ENCODE measurements around the gene ZMAT3.
"Not testable (repeated sequence)": the region's sequence is repeated elsewhere in the genome, so short reads cannot be mapped to it uniquely, and the experiment has no call there.

Gene ZMAT3

GRCh38 chr3:179068779-179069530, 2.7 kb downstream of the ZMAT3 start:
- peak; percentile 26 to 53 for DNase-seq

GRCh38 chr3:179067839-179068238, 3.8 kb downstream of the ZMAT3 start:
- DNase-seq: no peak

- DNase-seq: no peak
Observed at GRCh38 chr3:179067291-179067690, 4.3 kb downstream of the ZMAT3 start.

GRCh38 chr3:179063945-179064560, 7.6 kb downstream of the ZMAT3 start:
- DNase-seq: no peak

- DNase-seq: no peak
Observed at GRCh38 chr3:179056326-179056725, 15.3 kb downstream of the ZMAT3 start.

GRCh38 chr3:179054565-179054964, 17.0 kb downstream of the ZMAT3 start:
- not testable (repeated sequence) for DNase-seq

- DNase-seq: no peak
Observed at GRCh38 chr3:179046497-179047353, 24.9 kb downstream of the ZMAT3 start.

- no peak for DNase-seq
Observed at GRCh38 chr3:179045719-179046402, 25.7 kb downstream of the ZMAT3 start.

GRCh38 chr3:179038899-179039251, 32.7 kb downstream of the ZMAT3 start:
- DNase-seq: not testable (repeated sequence)

GRCh38 chr3:179038216-179038898, 33.3 kb downstream of the ZMAT3 start:
- no peak for DNase-seq

- DNase-seq: peak; percentile 42 to 51
Observed at GRCh38 chr3:179037351-179037750, 34.3 kb downstream of the ZMAT3 start.

GRCh38 chr3:179036626-179037300, 34.8 kb downstream of the ZMAT3 start:
- DNase-seq: no peak

GRCh38 chr3:179036226-179036625, 35.4 kb downstream of the ZMAT3 start:
- no peak for DNase-seq

GRCh38 chr3:179035232-179035631, 36.4 kb downstream of the ZMAT3 start:
- no peak for DNase-seq

GRCh38 chr3:179033304-179033657, 38.3 kb downstream of the ZMAT3 start:
- not testable (repeated sequence) for DNase-seq

- DNase-seq: not testable (repeated sequence)
Observed at GRCh38 chr3:179032454-179033303, 38.9 kb downstream of the ZMAT3 start.

GRCh38 chr3:179029096-179029495, 42.5 kb downstream of the ZMAT3 start:
- no peak for DNase-seq

- DNase-seq: no peak
Observed at GRCh38 chr3:179028408-179028807, 43.2 kb downstream of the ZMAT3 start.

GRCh38 chr3:179027326-179027900, 44.2 kb downstream of the ZMAT3 start:
- no peak for DNase-seq

GRCh38 chr3:179026636-179027035, 45.0 kb downstream of the ZMAT3 start:
- DNase-seq: no peak
